ENCODE measurements around the gene CFAP61.

The CFAP61 gene

GRCh38 chr20:20369250-20370093 lies 317.1 kb downstream of the CFAP61 start:
- DNase-seq = no peak

- no peak for DNase-seq
Measured at GRCh38 chr20:20370094-20370575, 317.8 kb downstream of the CFAP61 start.

DNA sequence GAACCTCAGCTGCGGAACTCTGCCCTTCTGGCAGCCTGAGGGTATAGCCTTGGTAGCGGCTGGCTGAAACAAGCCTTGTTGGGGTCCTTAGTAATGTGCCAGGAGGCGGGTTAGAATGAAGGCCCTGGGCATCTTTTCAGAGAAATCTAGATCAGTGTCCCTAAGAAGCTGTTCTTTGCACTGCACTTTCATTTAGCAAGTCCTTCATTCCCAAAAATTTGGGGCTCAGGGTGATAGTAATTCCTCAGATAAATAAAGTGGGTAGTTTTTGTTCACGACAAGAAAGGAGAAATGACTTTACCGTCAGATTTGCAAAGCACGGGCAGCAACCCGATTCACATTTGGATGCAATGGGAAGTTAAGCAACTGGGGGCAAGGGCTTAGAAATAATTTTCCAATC lies 318.8 kb downstream of the CFAP61 start:
- DNase-seq = no peak

- no peak for DNase-seq
Measured at GRCh38 chr20:20371681-20372080, 319.3 kb downstream of the CFAP61 start.

- DNase-seq = no peak
Measured at GRCh38 chr20:20373091-20373571, 320.8 kb downstream of the CFAP61 start.

DNA sequence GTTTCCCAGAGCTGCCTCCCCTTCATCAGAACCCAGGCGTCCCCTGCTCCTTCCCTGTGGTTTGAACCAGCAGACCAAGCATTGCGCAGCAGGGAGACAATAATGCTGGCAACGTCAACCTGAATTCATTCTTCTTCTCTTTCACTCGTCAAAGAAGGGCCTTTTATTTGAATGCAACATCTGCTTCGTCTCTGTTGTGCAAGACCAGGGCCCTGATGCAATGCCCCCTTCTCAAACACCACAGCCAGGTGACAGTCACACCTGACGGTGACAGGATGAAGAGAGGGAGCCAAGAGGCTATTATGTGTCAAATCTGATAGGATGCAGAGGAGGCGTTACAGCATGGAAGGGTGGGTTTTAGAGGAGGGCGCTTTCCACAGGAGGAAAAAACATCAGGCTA lies 323.5 kb downstream of the CFAP61 start:
- DNase-seq = no peak

GRCh38 chr20:20386192-20386591 lies 333.9 kb downstream of the CFAP61 start:
- no peak for DNase-seq

DNA sequence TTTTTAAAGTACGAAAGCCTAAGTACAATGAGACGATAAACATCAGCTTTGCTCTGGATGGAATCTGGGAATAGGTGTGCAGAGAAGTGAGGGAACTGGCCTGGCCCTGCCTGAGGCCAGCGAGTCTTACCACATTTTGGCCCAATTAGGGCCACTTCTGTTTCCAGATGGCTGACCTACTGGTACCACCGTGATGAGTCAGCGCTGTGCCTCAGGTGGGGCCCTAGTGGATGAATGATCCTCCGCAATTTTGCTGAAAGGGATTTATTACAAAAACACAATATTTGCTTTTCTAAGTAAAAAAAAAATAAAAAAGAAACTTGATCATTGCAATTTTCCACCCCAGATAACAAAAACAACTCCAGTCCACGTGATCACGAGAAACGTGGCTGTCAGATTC lies 338.1 kb downstream of the CFAP61 start:
- DNase-seq = no peak

DNA sequence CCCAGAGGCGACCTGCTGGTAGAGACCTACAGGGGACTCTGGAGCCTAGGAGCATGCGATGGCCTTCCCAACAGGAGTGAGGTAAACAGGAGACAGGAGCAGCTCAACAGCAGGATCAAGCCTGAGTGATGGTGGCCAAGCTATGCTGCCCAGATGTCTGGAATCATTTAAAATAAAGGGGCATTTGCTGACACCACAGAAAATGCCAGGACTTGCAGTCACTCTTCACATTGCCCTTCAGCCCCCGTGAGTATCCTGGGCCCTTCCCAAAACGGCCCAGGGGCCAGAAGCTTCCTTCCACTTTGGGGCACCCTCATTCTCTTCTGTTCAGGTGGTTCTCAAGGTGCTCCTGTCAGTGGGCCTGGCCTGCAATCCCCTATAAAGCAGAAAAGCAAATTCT lies 338.8 kb downstream of the CFAP61 start:
- DNase-seq = no peak

GRCh38 chr20:20391766-20392165 lies 339.4 kb downstream of the CFAP61 start:
- no peak for DNase-seq

GRCh38 chr20:20393207-20394120 lies 341.1 kb downstream of the CFAP61 start:
- no peak for DNase-seq

GRCh38 chr20:20395087-20395486 lies 342.8 kb downstream of the CFAP61 start:
- DNase-seq = no peak

DNA sequence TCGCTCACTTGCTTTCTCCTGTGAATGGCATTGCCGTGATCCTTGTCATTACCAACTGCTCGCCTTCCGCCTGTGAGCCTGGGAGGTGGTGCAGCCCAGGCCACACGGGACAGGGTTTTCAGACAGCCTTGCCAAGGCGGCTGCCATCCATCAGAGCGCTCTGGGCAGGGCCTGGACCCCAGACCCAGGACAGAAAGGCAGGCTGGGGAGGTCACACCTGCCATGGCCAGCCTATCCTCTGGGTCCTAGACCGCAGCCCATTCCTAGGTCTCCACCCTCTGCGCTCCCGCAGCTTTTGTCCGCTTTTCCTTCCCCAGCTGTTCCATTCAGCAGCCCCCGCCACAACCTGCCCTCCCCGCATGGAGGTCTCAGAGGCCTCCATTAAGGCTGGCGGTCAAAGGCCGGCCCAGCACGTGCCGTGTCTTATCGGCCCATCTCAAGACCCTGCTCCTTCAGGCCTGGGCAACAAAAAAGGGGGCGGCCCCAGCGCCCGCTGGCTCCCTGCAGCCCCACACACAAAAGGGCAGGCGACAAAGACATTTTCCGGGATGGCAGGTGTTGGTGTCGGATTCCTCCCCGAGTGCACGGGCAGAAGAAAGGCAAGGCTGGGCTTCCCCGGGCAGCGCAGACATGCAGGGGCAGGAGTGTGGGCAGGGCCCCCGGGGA lies 343.7 kb downstream of the CFAP61 start:
- DNase-seq = no peak

- no peak for DNase-seq
Measured at GRCh38 chr20:20396794-20397193, 344.5 kb downstream of the CFAP61 start.

DNA sequence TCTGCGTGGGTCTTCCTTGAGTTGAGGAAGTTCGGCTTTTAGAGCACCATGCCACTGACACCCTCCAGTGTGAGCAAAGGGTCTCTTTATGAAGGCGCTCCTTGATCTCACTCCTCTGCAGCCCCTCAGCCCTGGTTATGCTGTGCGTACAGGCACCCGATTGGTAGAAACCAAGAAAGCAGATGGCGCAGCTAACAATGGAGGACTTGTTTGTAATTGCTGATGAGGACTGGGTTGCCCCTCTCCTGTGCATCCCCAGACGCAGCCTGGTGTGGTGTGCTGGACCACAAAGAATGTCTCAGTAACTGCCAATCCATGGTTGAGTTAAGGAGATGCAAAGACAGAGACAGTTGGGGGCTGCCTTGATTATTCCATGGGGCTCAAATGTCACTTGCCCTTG lies 345.8 kb downstream of the CFAP61 start:
- DNase-seq = no peak

DNA sequence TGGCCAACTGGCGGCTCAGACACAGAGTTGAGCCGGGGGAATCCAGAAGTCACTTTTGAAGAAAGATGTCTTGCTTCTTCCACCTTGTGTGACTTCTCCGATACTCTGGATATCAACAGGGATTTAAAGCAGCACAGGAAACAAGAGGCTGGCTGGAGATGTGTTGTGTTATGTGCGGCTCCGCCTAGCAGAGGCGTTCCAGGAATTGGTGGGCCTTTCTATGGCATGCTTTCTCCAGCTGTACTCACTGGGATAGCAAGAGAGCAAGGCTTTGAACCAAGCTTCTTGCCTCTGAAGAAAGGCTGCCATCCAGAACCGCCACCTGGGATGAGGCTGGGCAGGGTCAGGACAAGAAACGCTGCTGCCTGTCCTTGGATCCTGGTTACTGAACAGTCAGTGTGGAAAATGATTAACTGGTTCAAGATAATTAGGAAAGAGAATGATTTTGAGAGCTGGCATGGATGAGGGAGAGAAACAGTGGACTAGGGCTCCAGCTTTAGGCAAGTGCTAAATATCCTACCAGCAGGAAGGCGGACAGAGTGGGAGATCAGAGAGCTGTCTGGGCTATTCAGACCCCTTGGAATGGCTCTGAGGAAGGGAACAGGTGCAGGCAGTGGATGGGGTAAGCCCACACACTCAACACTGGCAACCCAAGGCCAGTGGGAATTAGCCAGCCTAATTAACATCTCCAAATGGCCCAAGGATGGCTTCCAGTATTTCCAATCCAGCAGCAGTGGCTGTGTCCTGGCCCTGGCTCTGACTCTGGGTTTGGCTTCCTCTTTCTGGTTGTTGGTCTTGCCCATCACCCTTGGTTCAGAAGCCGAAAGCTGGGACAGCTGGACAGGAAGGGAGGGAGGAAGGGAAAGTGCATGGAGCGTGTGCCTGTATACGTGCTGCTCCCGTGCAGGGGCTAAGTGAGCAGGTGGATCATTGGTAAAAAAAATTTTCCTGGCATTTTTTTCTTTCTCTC lies 347.5 kb downstream of the CFAP61 start:
- DNase-seq = no peak

- DNase-seq = no peak
Measured at GRCh38 chr20:20401991-20402390, 349.7 kb downstream of the CFAP61 start.

DNA sequence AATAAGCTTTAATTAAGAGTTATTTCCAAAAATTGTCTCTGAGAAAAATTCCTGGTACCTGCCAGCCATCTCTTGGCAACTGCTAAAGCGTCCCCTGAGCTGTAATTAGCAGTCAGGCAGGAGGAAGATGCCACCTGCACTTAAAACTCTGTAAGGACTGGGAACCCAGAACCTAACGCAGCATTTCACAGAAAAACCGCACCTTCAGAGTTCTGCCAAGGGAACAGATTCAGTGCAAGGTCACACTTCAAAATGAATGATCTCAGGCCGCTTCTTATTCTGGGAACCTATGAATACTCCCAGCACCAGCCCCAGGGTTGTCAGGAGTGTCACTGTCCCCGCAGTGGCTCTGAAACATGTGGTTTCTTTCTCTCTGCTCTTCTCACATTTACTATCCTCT lies 352.3 kb downstream of the CFAP61 start:
- no peak for DNase-seq

DNA sequence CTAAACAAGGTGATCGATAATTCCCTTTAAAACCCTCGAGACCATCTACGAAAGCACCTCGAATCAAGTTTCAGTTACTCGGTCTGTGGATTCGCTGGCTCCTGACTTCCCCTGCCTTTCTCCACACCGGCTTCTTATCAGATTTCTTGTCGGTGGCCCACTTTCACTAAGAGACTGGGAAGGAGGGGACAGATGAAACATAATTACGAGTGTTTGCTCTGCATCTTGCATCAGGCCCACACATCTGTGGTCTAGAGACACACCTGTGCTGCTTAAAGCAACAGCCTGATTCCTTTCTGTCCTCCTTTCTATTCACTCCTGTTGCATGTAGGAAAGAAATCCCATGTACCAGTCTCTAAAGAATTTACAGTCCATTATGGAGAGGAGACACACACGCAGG lies 353.3 kb downstream of the CFAP61 start:
- DNase-seq = no peak

- no peak for DNase-seq
Measured at GRCh38 chr20:20406306-20406705, 354.0 kb downstream of the CFAP61 start.

DNA sequence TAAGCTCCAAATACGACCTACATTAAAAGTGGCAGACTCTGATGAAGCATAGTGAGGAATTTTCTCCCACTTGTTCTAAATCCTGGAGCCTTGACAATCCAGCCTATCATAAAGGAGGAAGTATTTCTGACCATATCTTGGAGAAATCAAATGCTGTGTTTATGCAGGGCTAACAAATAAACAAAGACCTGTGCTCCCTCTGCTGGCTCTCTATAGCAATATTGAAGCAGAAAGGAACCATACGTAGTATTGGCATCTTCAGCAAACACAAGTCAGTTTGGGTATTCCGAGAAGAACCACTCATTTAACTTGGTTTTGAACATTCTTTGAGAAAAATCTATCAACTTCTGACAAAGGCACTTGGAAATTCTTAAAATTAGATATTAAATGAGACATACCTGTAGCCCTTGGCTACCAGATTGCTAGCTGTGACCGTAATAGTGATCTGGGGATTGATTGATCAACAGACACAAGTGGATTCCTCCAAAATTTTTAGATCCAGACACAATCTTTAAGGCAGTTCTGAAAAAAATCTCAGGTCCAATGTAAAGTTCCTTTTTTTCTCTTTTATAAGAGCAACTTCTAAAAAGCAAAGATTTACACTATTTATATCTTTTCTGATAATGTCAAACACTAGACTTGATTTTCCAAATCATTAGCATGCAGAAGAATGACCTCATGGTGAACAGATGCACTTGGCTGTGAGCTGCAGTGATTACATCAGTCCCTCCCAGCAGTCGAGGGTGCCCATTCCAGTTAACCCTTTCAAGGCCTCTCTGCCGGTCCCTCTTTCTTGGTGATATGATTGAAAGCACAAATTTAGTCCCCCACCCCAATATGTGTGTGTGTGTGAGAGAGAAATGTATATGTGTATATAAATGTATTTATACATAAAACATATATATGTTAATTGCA lies 355.8 kb downstream of the CFAP61 start:
- DNase-seq = peak; percentile 67
